Urothelium cell line (cell line): ENCODE results near the gene CAMTA1.
"Not testable (repeated sequence)": the region's sequence is repeated elsewhere in the genome, so short reads cannot be mapped to it uniquely, and the experiment has no call there.

Experiments used
- DNase-seq: peaks from one replicate; pipeline ENCODE4 v3.0.0; 2011; ENCODE audit warnings: low spot score, mixed read lengths
- FAIRE-seq: peaks from 2 replicates; lab custom pipeline; 2011; peaks lifted over from hg19 to GRCh38; lab: Jason Lieb, UNC

CAMTA1 gene

GRCh38 chr1:7704214-7705047 lies 919.2 kb downstream of the CAMTA1 start:
- peak; percentile 95 for DNase-seq
- no peak for FAIRE-seq

GRCh38 chr1:7705048-7705907 lies 920.0 kb downstream of the CAMTA1 start:
- FAIRE-seq = no peak
- DNase-seq = no peak

DNA sequence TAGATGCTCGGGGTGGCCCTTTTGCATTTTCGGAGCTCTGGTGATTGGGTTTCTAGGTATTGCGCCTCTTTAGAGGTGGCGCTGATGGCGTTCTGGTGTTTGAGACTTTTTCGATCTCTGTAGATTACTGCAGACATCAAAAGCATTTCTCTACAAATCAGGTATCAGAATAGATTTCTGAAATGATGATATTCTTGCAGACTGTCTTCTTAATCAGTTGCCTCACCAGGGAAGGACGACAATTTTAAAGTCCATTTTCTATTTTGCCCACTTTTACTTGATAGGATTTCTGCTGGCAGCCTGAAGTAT lies 920.6 kb downstream of the CAMTA1 start:
- FAIRE-seq (no peak), DNase-seq (no peak)

GRCh38 chr1:7707527-7707926 lies 922.3 kb downstream of the CAMTA1 start:
- FAIRE-seq (no peak), DNase-seq (no peak)

- FAIRE-seq = not testable (repeated sequence)
These were observed 922.8 kb downstream of the CAMTA1 start for GRCh38 chr1:7708065-7708464.

GRCh38 chr1:7710859-7711258 lies 925.6 kb downstream of the CAMTA1 start:
- DNase-seq (no peak), FAIRE-seq (no peak)

More at GRCh38 chr1:7708065-7708464, 922.8 kb downstream of the CAMTA1 start:
- not testable (repeated sequence) for DNase-seq

GRCh38 chr1:7712731-7713323 lies 927.6 kb downstream of the CAMTA1 start:
- DNase-seq (no peak), FAIRE-seq (no peak)

GRCh38 chr1:7716506-7716905 lies 931.3 kb downstream of the CAMTA1 start:
- DNase-seq (no peak), FAIRE-seq (no peak)

DNA sequence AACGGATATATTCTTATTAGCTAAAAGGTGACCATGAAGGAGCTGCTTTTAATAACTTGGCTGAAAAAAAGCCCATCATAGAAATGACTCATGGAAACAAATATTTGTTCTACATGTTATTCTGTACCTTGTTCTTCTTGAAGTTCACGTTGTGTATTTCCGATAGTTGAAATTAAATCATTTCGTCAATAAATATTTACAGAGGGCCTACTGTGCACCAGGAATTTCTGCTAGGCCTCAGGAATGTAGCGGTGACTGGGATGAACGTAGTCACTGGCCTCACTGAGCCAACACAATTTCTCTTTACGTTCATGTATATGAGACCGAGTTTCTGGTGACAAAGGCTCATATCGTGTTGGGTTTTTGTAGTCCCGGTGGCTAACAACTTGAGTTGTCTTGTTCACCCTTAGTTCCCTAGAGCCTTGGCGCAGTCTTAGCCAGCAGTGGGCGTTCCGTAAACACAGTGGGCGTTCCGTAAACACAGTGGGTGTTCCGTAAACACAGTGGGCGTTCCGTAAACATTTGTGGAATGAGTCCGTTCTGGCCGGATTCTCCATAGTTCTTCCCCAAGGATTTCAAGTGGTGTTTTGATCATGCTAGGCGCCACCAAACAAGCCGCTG lies 932.6 kb downstream of the CAMTA1 start:
- DNase-seq (no peak), FAIRE-seq (no peak)

DNA sequence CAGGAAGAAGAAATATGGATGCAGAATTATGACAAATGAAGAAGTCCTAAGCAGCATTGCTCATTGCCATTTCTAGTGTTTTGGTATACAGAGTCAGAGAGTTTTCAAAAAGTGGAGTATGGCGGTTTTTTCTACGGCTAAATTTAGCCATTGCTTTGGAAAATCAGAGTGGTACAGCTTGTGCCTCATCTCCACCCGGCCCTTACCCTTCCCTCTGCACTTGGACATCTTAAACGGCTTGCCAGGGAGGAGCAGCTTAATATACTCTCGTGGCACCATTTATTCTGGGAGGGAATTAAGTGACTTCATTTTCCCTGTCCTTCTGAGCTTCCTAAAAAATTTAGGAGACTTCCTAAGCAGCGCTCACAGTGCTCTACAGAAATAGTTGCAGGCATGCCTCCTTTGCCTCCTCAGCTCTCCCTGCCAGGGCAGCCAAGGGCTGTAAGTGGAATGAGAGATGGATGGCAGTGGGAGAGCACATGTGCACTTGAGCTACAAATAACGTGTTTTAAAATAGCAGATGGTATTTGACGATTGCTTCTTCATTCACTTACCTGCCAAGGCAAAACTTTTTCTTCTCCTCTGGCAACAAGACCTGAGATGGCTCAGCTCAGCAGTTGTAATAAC lies 934.3 kb downstream of the CAMTA1 start:
- FAIRE-seq (no peak), DNase-seq (no peak)

DNA sequence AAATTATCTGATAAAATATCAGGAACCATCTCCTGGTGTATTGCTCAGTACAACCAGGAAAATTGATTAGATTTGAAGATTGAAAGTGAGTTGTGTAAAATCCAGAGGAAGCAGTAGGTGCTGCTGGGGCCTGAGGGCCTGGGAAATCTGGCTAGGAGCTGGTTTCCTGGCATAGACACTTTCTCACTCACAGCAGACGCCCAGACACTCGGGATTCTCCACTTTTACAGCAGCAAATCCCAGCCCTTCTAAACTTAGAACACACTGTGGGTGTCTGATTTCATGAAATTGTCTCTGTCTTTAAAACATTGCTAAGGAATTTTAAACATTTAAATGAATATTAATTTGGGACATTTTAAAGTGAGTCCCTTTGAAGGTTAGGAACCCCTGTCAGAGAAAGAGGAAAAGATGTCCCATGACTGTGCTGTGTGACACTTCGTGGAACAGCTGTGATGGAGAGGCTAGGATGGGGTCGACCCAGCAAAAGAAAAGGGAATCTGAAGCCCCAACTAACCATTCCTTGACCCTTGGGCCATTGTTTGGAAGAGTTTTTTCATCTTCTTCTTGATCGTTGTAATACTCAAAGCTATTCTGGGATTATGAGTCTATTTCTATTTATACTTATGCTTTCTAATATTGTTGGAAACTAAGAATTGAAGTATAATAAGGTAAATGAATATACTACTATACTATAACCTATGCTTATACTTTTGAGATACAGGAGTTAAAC lies 936.9 kb downstream of the CAMTA1 start:
- no peak for FAIRE-seq
- no peak for DNase-seq

GRCh38 chr1:7722670-7723012 lies 937.4 kb downstream of the CAMTA1 start:
- DNase-seq (no peak), FAIRE-seq (no peak)

DNA sequence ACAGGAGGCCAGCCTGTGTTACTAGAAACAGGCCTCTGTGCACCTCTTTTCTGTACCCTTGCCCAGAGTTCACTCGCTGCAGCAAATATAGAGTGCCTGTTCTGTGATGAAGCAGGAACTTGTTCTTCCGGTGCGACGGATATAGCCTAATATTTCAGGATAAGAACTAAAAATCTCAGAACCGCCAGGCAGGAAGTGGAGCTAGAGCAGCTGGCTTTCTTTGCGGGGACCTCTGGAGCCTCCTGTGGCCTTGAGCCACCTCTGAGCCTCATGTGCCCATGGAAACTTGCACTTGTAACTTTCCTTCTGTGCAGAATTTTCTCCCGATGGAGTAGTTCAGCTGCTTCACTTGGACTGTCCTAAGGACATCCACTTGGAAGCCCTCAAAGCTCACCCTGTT lies 941.4 kb downstream of the CAMTA1 start:
- no peak for FAIRE-seq
- no peak for DNase-seq

- DNase-seq = no peak
- FAIRE-seq = no peak
These were observed 942.7 kb downstream of the CAMTA1 start for GRCh38 chr1:7727809-7728471.

DNA sequence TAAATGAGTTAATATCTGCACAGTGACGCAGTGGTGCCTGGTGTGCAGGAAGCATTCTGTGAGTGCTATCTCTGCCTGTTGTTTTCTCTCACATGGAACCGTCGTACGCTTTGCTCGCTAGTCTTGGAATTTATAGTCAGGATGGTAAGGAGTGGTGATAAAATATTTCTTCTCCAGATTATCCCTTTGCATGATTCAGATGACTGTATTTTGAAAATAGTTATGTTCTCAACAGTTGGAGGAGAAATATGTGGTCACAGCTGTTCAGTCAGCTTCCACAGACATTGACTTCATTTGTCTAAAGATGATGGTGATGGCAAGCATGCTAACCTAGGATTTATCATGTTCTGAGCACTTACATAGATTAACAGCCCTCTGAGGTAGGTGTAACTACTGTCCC lies 944.5 kb downstream of the CAMTA1 start:
- FAIRE-seq (no peak), DNase-seq (no peak)

GRCh38 chr1:7732331-7732730 lies 947.1 kb downstream of the CAMTA1 start:
- no peak for FAIRE-seq
- DNase-seq = no peak

DNA sequence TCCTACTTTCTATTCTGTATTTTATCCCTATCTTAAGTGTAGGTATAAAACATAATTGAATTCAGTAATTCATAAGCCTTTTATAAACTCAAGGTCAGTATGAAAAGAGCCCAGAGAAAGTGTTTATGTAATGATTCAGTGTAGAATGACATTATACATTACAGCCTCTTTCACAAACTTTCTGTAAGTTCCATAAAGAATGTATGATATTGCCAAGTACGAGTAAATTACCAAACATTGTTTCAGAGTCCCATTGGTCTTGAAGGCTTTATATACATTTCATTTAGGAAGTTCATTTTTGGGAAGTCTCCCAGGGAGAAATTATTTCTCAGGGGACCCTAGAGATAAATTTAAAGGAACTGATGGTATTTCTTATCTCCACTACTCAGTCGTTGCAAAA lies 948.0 kb downstream of the CAMTA1 start:
- no peak for DNase-seq
- FAIRE-seq = no peak

GRCh38 chr1:7738044-7738443 lies 952.8 kb downstream of the CAMTA1 start:
- no peak for FAIRE-seq
- no peak for DNase-seq

GRCh38 chr1:7743346-7743745 lies 958.1 kb downstream of the CAMTA1 start:
- FAIRE-seq = no peak

DNA sequence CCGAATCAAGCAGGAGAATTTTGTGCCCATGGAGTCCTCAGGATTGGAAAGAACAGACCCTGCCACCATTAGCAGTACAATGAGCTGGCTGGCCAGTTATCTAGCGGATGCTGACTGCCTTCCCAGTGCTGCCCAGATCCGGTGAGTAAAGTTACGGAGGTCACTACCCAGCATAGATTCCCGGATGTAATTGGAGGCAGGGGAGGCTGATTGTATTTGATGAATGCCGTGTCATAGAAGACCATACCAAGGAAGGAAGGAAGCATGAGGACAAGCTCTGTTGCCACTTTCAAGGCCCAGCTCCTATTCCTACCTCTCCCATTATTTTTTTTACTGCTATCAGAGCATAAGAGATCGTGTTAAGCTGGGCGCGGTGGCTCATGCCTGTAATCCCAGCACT lies 959.6 kb downstream of the CAMTA1 start:
- DNase-seq (no peak), FAIRE-seq (no peak)

More at GRCh38 chr1:7743346-7743745, 958.1 kb downstream of the CAMTA1 start:
- no peak for DNase-seq
